Activated CD8-positive, alpha-beta memory T cell treated with anti-CD3 and anti-CD28 coated beads for 1 hour (primary cell): ENCODE measurements around the gene ALPK3.

Source experiments
- DNase-seq, 2 donors: peaks; one replicate each; pipeline ENCODE4 v3.0.0-alpha.2; 2020; ENCODE audit warnings: low read depth in 1 of 2; ENCODE audit errors: extremely low read depth in 1 of 2

ALPK3 gene

GRCh38 chr15:84911879-84912660 lies 94.9 kb downstream of the ALPK3 start:
- DNase-seq: no peak

GRCh38 chr15:84913360-84913723 lies 96.2 kb downstream of the ALPK3 start:
- no peak for DNase-seq

GRCh38 chr15:84914351-84914750 lies 97.2 kb downstream of the ALPK3 start:
- no peak for DNase-seq

DNA sequence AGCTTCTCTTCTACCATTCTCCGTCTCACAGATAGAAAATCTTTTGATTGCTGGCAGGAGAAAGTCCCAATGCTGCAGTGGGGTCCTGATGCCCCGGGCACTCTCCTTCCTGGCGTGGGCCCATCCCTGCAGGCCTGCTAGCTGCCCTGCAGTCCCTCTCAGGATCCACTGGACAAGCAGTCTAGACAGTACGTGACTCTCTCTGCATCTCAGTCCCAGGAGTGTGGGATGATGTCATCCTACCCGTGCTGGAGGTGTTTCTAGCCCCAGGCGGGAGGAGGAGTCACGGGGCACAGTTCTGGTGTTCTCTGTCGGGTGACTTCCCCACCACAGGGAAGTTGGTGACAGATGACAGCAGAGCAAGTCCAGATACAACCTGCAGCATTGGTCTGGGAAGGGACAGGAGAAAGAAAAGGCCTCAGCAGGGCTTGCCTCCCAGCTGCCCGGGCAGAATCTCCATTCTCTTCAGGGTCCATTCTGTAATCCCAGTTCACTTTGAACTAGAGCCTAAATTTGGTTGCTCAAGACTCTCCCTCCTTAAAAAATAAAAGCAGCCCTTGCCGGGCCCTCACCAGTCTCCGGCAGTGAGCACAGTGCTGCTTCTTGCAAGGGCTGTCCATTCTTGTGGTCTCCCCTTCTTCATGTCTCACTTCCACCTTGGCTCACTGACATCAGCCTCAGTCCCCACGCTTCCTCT lies 97.9 kb downstream of the ALPK3 start:
- DNase-seq: no peak

GRCh38 chr15:84915606-84915958 lies 98.4 kb downstream of the ALPK3 start:
- no peak for DNase-seq

DNA sequence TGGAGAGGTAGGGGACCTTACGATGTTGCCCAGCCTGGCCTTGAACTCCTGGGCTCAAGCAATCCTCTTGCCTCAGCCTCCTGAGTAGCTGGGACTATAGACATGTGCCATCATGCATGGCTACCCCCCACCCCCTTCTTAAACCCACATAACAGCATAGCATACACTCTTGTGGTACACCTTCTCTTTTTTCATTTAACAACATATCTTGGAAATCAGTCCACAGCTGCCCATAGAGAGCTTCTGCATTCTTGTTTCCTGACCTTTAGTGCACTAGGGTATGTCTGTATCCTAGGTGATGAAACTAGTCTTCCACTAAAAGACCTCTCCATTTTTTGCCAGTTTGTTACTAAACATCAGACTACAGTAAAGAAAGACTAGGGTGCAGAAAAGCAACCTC lies 100.3 kb downstream of the ALPK3 start:
- DNase-seq: no peak

DNA sequence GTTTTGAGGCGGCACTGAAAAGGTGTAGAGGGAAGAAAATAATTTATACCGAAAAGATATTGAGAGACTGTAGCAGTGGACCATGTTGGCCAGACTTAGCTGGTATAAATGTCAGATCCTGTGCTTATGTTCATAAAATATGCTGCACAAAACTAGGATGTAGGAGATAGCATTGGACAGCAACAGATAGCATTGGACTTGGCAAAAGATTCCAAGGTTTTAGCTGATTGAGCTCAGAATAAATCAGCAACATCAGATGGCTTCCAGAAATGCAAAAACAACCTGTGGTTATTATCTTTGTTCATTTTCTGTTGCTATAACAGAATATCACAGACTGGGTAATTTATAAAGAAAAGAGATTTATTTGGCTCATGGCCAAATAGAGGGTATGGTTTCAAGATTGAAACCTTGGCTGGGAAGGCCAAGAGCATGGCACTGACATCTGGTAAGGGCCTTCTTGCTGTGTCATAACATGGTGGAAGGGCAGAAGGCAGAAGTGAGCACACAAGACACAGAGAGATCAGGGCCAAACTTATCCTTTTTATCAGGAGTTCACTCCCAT lies 102.0 kb downstream of the ALPK3 start:
- no peak for DNase-seq

- DNase-seq: no peak
Observed at GRCh38 chr15:84921121-84921520, 104.0 kb downstream of the ALPK3 start.

GRCh38 chr15:84922530-84922929 lies 105.4 kb downstream of the ALPK3 start:
- no peak for DNase-seq
